Fibroblast of mammary gland (primary cell): ENCODE results near the gene PDZD11.
"Not testable (repeated sequence)": the region's sequence is repeated elsewhere in the genome, so short reads cannot be mapped to it uniquely, and the experiment has no call there.

Source experiments
- DNase-seq: peaks from one replicate; pipeline ENCODE4 v3.0.0-alpha.2; 2010; ENCODE audit warnings: low read depth
- H3K4me3 ChIP-seq: 2 replicates; pipeline ENCODE4 v1.5.1; 2011; ENCODE audit warnings: low read depth, mild to moderate bottlenecking, low read length, moderate library complexity; ENCODE audit not compliant: control insufficient read depth
- TF ChIP-seq, protein P1 (sequence below): conservative IDR thresholded peaks from 2 replicates; pipeline ENCODE4 v1.5.1; 2011; ENCODE audit warnings: low read depth, low read length, inconsistent platforms; ENCODE audit not compliant: control insufficient read depth, insufficient read depth

The PDZD11 gene

DNA sequence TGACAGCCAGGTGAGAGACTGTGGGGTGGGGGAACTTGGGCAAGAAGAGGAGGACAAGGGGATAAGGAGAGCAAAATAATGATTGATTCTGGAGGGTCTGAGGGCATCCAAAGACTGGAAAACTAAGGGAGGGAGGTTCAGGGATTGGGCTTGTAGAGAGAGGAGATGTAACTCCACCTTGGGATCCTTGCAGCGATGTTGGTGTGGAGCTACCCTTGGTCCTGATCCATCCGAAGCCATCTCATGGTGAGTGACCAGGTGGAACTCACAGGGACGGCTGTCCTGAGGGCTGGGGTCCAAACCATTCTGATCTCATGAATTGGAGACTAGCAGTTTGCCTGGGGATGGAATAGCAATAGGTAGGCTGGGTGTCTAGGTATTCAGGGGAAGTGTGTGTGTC is 9.2 kb downstream of the PDZD11 start:
- TF ChIP-seq, protein P1, sequence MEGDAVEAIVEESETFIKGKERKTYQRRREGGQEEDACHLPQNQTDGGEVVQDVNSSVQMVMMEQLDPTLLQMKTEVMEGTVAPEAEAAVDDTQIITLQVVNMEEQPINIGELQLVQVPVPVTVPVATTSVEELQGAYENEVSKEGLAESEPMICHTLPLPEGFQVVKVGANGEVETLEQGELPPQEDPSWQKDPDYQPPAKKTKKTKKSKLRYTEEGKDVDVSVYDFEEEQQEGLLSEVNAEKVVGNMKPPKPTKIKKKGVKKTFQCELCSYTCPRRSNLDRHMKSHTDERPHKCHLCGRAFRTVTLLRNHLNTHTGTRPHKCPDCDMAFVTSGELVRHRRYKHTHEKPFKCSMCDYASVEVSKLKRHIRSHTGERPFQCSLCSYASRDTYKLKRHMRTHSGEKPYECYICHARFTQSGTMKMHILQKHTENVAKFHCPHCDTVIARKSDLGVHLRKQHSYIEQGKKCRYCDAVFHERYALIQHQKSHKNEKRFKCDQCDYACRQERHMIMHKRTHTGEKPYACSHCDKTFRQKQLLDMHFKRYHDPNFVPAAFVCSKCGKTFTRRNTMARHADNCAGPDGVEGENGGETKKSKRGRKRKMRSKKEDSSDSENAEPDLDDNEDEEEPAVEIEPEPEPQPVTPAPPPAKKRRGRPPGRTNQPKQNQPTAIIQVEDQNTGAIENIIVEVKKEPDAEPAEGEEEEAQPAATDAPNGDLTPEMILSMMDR, result no peak

GRCh38 chrX:70279081-70279480 is 10.6 kb downstream of the PDZD11 start:
- no peak for DNase-seq
- TF ChIP-seq, protein P1, result no peak
- H3K4me3 ChIP-seq, result no peak overlapping the region

More for the DNA sequence above, 9.2 kb downstream of the PDZD11 start:
- no peak for DNase-seq
- no peak overlapping the region for H3K4me3 ChIP-seq

DNA sequence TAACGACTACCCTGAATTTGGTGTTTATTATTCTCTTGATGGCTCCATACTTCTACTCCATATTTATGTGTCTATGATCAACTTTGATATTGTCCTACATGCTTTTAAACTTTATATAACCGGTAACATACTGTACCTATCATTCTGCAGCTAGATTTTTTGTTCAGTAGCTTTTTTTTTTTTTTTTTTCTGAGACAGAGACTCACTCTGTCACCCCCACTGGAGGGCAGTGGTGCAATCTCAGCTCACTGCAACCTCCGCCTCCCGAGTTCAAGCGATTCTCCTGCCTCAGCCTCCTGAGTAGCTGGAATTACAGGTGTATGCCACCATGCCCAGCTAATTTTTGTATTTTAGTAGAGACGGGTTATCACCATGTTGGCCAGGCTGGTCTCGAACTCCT is 15.7 kb downstream of the PDZD11 start:
- H3K4me3 ChIP-seq, DNase-seq: not testable (repeated sequence)

- no peak within 1 kb of the TSS for H3K4me3 ChIP-seq
- no peak for DNase-seq
- TF ChIP-seq, protein P1, result no peak
Measured at GRCh38 chrX:70268034-70268433, 21.7 kb downstream of the PDZD11 start, which contains the start of gene ARR3. Gene ARR3, plus strand, starts transcription at chrX:70268334. Its CDS starts 1,052 bp downstream, at chrX:70269386.

GRCh38 chrX:70264784-70265183 is 24.9 kb downstream of the PDZD11 start:
- no peak overlapping the region for H3K4me3 ChIP-seq
- TF ChIP-seq, protein P1, result no peak
- peak; percentile 10 for DNase-seq

DNA sequence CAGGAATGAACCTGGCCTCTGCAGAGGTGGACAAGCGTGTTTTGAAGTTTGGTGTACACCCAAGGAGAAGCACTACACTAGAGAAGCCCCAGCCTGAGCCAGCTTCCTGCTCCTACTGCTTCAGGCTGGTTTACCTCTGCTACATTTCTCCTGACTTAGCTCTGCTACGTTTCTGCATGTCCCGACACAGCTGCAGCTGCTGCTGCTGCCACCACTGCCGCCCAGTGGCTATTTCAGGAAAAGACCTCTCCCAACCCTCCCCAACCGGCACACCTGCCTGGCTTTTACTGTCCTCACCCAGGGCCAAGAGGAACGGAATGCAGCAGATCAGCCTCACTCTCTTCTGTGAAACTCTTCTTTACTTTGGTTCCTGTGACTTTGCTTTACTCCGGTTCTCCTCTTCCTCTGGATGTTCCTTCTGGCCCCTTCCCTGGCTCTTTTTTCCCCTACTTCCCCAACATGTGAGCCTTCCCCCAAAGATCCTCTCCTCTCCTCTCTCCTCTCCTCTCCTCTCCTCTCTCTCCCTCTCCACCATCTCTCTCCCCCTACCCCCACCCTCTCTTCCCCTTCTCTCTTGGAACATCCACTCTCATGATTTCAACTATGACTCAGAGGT is 26.7 kb downstream of the PDZD11 start:
- no peak overlapping the region for H3K4me3 ChIP-seq
- peak; percentile 43 for DNase-seq
- TF ChIP-seq, protein P1, result peak; percentile 67

DNA sequence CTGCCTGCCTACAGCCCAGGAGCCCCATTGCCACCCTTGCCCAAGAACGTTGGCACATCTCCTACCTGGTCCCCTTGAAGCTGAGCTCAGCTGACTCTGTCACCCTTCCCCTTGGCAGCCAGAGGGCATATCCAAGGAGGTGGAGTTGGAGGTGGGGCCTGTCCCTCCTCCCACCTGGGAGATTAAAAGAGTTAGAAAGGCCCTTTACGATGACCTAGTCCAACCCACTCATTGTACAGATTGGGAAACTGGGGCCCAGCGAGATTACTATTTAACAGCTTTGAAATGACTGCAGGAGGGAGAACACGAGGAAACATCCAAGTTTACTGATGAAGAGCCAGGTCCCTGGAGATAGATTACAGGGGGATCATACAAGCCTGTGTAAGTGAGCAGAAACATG is 29.6 kb downstream of the PDZD11 start, which contains the start of gene P2RY4:
TSS of gene P2RY4 (minus strand) at position 101 of the 400 bp plus-strand sequence. CDS start 580 bp downstream, outside the sequence.
- no peak for DNase-seq
- no peak within 1 kb of the TSS for H3K4me3 ChIP-seq
- TF ChIP-seq, protein P1, result no peak
